Osteoblast (primary cell): ENCODE measurements around the gene RIBC2. TPM values are rescaled to one million over a fixed set of nuclear protein-coding genes. Genes with fewer than 3 reads are reported as not detected.

Experiments
- DNase-seq: peaks from one replicate; pipeline ENCODE4 v3.0.0; 2011; ENCODE audit warnings: low spot score, mixed read lengths; ENCODE audit not compliant: insufficient read length; ENCODE audit errors: missing footprints
- H2AFZ ChIP-seq: 2 replicates; pipeline ENCODE4 v1.6.0; 2011; ENCODE audit warnings: mild to moderate bottlenecking, low read length
- H3K27ac ChIP-seq: 2 replicates; pipeline ENCODE4 v1.5.1; 2011; ENCODE audit warnings: mild to moderate bottlenecking, low read depth, low read length, moderate library complexity
- H3K27me3 ChIP-seq: 2 replicates; pipeline ENCODE4 v1.6.0; 2012; ENCODE audit warnings: mild to moderate bottlenecking, control low read depth, inconsistent platforms, low read length, moderate library complexity; ENCODE audit not compliant: insufficient read depth
- H3K36me3 ChIP-seq: 2 replicates; pipeline ENCODE4 v1.5.1; 2011; ENCODE audit warnings: mild to moderate bottlenecking, low read length, control low read depth, moderate library complexity; ENCODE audit not compliant: insufficient read depth
- H3K4me1 ChIP-seq: 2 replicates; pipeline ENCODE4 v1.5.1; 2011; ENCODE audit warnings: mild to moderate bottlenecking, low read length, control low read depth, moderate library complexity; ENCODE audit not compliant: insufficient read depth
- H3K4me2 ChIP-seq: 2 replicates; pipeline ENCODE4 v1.6.0; 2011; ENCODE audit warnings: mild to moderate bottlenecking, low read length; ENCODE audit not compliant: insufficient read depth
- H3K4me3 ChIP-seq: fragments of 200-600 bp; sonication (generic); 3 replicates; pipeline ENCODE4 v1.5.1; 2012; ENCODE audit warnings: mild to moderate bottlenecking, low read length, inconsistent platforms; ENCODE audit not compliant: insufficient read depth
- H3K79me2 ChIP-seq: 2 replicates; pipeline ENCODE4 v1.6.0; 2012; ENCODE audit warnings: mild to moderate bottlenecking, low read length, control low read depth, inconsistent platforms; ENCODE audit not compliant: insufficient read depth
- H3K9me3 ChIP-seq: 2 replicates; pipeline ENCODE4 v1.5.1; 2011; ENCODE audit warnings: low read depth, low read length, control low read depth
- H4K20me1 ChIP-seq: 2 replicates; pipeline ENCODE4 v1.6.0; 2012; ENCODE audit warnings: mild to moderate bottlenecking, low read length, control low read depth; ENCODE audit not compliant: insufficient read depth
- total RNA-seq: library from RNA; depleted of rRNA; stranded (reverse); fragments of >200 nt; gene quantifications from 2 replicates; pipeline ENCODE4 v1.2.3, GENCODE V29; 2012
- TF ChIP-seq, protein P1 (sequence below): IDR thresholded peaks from 2 replicates; pipeline ENCODE4 v1.5.1; 2011; ENCODE audit warnings: mild to moderate bottlenecking, low read depth, low read length, moderate library complexity; ENCODE audit errors: extremely low read depth

Gene RIBC2
- total RNA-seq, 1 donor: not detected

DNA sequence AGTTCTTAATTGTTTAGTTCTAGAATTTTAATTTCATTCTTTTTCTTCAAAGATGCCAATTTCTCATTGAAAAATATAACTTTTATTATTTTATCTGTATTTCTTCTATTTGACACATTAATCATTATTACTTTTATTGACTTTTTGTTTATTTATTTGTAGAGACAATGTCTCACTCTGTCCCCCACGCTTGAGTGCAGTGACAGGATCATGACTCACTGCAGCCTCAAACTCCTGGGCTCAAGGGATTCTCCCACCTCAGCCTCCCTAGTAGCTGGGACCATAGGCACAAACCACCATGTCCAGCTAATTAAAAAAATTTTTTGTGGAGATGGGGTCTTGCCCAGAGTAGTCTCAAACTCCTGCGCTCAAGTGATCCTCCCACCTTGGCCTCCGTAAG, 58.9 kb downstream of the RIBC2 start:
- peaks cover 3% of the 10 kb centered on the region for H3K9me3 ChIP-seq
- no peaks in the 10 kb centered on the region for H4K20me1 ChIP-seq
- TF ChIP-seq, protein P1, sequence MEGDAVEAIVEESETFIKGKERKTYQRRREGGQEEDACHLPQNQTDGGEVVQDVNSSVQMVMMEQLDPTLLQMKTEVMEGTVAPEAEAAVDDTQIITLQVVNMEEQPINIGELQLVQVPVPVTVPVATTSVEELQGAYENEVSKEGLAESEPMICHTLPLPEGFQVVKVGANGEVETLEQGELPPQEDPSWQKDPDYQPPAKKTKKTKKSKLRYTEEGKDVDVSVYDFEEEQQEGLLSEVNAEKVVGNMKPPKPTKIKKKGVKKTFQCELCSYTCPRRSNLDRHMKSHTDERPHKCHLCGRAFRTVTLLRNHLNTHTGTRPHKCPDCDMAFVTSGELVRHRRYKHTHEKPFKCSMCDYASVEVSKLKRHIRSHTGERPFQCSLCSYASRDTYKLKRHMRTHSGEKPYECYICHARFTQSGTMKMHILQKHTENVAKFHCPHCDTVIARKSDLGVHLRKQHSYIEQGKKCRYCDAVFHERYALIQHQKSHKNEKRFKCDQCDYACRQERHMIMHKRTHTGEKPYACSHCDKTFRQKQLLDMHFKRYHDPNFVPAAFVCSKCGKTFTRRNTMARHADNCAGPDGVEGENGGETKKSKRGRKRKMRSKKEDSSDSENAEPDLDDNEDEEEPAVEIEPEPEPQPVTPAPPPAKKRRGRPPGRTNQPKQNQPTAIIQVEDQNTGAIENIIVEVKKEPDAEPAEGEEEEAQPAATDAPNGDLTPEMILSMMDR: no peak
- no peak overlapping the region for H3K4me3 ChIP-seq
- H3K79me2 ChIP-seq: no peaks in the 10 kb centered on the region
- H3K36me3 ChIP-seq: no peaks in the 10 kb centered on the region
- no peaks in the 10 kb centered on the region for H3K27me3 ChIP-seq
- no peak overlapping the region for H2AFZ ChIP-seq
- peaks cover 39% of the 10 kb centered on the region for H3K4me1 ChIP-seq
- H3K4me2 ChIP-seq: no peak overlapping the region
- DNase-seq: no peak
- H3K27ac ChIP-seq: no peak overlapping the region

DNA sequence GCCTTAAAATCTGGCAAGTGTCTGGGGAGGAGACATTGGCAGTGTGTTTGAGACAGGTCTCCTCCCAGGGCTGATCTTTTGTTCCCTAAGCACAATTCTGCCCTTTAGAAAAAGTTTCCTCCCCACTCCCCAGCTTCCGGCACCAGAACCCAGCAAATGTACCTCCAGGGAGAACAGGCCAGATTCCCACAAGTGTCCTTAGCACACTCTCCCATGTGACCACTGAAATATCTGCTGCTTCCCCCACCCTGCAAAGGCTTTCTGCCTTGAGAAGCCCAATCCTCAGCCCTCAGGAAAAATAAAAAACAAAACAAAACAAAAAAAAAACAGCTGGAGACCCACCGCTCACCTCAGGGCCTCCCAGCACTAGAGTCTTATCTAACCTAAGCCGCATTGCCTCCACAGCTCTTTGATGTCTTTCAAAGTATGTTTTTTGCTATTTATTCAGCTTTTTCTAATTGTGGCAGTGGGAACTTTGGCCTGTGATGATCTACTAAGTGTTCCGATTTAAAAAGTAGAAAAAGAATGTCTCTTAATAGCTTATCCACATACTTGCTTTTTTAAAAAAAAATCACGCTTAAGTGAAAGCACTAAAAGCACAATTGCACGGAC, 60.2 kb downstream of the RIBC2 start:
- no peak overlapping the region for H3K27ac ChIP-seq
- no peak overlapping the region for H3K4me3 ChIP-seq
- H3K27me3 ChIP-seq: no peaks in the 10 kb centered on the region
- TF ChIP-seq, protein P1: no peak
- no peak overlapping the region for H3K4me2 ChIP-seq
- peak overlapping the region; percentile 28 for H2AFZ ChIP-seq
- no peaks in the 10 kb centered on the region for H3K79me2 ChIP-seq
- DNase-seq: no peak
- H4K20me1 ChIP-seq: no peaks in the 10 kb centered on the region
- peaks cover 39% of the 10 kb centered on the region for H3K4me1 ChIP-seq
- no peaks in the 10 kb centered on the region for H3K36me3 ChIP-seq
- H3K9me3 ChIP-seq: no peaks in the 10 kb centered on the region

- H4K20me1 ChIP-seq: no peaks in the 10 kb centered on the region
- H3K4me2 ChIP-seq: no peak overlapping the region
- DNase-seq: peak; percentile 27
- no peaks in the 10 kb centered on the region for H3K36me3 ChIP-seq
- TF ChIP-seq, protein P1: no peak
- peak overlapping the region; percentile 45 for H2AFZ ChIP-seq
- no peak overlapping the region for H3K27ac ChIP-seq
- no peaks in the 10 kb centered on the region for H3K27me3 ChIP-seq
- H3K4me1 ChIP-seq: peaks cover 26% of the 10 kb centered on the region
- H3K4me3 ChIP-seq: no peak overlapping the region
- H3K9me3 ChIP-seq: no peaks in the 10 kb centered on the region
- no peaks in the 10 kb centered on the region for H3K79me2 ChIP-seq
These were observed 61.7 kb downstream of the RIBC2 start for GRCh38 chr22:45475063-45475747.

- no peak overlapping the region for H3K4me3 ChIP-seq
- H3K4me1 ChIP-seq: peaks cover 21% of the 10 kb centered on the region
- H4K20me1 ChIP-seq: no peaks in the 10 kb centered on the region
- peak; percentile 30 for DNase-seq
- no peaks in the 10 kb centered on the region for H3K27me3 ChIP-seq
- H3K27ac ChIP-seq: no peak overlapping the region
- no peaks in the 10 kb centered on the region for H3K9me3 ChIP-seq
- TF ChIP-seq, protein P1: no peak
- peak overlapping the region; percentile 45 for H2AFZ ChIP-seq
- no peaks in the 10 kb centered on the region for H3K36me3 ChIP-seq
- no peaks in the 10 kb centered on the region for H3K79me2 ChIP-seq
- no peak overlapping the region for H3K4me2 ChIP-seq
These were observed 62.5 kb downstream of the RIBC2 start for GRCh38 chr22:45475851-45476514.
